ENCODE data around the gene LRMDA.

Gene LRMDA

DNA sequence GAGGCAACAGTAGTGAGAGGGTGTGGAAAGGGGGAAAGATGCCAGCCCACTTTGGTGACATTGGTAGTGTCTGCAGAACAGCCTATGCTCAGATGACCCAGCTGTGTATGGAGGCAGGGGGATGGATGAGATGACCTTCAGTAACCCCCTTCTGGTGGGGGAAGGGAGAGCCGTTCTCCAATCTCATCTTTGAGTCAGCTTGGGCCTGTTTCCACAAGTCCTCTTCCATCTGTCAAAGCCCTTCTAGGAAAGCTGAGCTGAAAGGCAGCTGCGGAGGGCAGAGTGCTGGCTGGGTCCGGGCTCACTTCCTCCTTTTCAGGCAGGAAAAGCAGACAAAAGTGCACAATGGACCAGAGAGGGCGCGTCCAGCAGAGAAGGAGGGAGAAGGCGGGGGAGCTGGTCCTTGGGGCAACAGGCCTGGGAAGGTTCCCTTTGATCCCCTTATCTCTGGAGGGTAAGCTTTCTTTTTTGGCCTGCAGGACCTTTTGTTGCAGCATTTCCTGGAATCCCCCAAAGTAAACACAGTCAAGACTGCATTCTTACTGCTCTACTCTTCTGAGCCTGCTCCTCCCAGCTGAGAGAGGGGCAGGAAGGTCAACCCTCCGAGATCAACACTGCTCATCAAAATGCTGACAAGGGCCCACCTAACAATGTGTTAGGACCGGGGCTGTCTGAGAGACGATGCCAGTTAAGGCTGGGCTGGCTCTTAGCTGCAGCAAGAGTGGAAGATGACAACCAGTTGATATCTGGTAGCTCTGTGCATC is 1.2 kb upstream of the LRMDA start:
- no peak for TF ChIP-seq CTCF (IDR thresholded peaks at IDR 0.05)

DNA sequence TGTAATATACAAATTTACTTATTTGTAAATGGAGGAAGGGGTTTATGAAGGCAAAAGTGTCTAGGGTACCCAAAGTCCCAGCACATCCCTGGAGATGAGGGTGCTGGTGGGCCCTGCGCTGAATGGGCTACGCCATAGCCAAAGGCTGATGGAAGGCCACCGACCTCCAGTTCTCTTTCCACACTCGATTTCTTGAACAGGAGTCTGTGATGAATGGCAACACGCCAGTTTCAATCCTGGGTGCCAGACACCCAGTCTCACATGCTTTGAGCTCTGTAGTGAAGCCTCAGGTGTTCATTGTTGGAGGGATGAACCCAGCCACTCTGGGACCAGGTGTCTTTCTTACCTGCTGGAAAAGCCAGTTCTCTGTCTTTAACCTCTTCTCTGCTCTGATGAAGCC is 752 bp downstream of the LRMDA start:
- TF ChIP-seq CTCF (IDR thresholded peaks at IDR 0.05) = no peak

- TF ChIP-seq CTCF (IDR thresholded peaks at IDR 0.05) = no peak
Measured at GRCh38 chr10:75432763-75433162, 1.3 kb downstream of the LRMDA start.

DNA sequence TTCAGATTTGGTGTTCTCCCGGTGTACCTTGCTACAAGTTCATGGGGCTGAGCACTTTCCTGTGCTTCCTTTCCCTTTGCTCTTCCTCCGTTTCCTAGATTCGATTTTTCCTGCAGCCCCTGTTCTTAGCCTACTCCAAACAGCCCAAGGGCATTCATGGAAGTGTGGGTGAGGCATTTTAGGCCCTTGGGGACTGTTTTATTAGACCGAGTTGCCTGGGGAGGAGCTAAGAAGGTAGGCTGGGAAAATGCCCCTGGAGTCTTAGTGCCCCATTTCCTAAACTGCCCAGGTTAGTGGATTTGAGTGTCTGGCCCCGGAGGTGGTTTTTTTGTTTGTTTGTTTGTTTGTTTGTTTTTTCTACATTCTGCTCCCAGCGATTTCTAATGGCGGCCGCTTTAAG is 1.8 kb downstream of the LRMDA start:
- TF ChIP-seq CTCF (IDR thresholded peaks at IDR 0.05) = no peak

DNA sequence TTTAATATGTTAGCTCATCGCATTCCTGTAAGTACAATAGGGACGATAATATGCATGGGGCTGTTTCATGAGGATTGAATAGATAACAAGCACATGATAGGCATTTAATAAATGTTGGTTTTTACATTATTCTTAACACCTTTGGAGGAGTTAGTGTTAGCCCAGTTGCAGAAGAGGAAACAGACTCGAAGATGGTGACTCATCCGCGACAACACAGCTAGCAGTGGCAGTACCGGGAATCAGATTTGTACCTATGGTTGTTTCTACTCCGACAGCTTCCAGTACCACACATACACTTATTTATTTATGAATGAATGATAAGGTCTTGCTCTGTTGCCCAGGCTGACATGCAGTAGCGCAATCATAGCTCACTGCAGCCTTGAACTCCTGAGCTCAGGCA is 2.9 kb downstream of the LRMDA start:
- TF ChIP-seq CTCF (IDR thresholded peaks at IDR 0.05) = no peak

- no peak for TF ChIP-seq CTCF (IDR thresholded peaks at IDR 0.05)
Measured at GRCh38 chr10:75435291-75435690, 3.9 kb downstream of the LRMDA start.

GRCh38 chr10:75436896-75437295 is 5.5 kb downstream of the LRMDA start:
- no peak for TF ChIP-seq CTCF (IDR thresholded peaks at IDR 0.05)

DNA sequence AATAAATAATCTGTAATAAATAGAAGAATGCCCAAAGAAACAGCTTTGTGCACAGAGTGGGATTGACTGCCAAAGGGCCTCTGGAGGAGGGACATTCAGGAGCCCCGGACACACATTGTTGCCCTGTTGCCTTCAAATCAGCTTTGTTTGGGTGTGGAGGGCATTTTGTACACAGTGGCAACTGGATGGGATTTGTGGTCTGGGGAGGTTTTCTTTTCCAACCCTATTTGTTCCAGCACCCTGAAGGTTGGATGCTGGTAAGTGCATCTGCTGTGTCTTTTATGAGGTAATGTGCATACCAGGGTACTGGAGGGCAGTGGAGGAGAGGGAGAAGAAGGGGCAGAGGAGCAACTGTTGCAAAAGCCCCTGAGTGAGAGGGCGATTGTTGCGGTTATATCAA is 6.3 kb downstream of the LRMDA start:
- TF ChIP-seq CTCF (IDR thresholded peaks at IDR 0.05) = no peak
